Transverse colon (tissue), 4 donors: Measurements from ENCODE around the gene TPD52L1. TPM values are rescaled to one million over a fixed set of nuclear protein-coding genes. Genes with fewer than 3 reads are reported as not detected.

ENCODE experiments used
- DNase-seq: peaks from one replicate; pipeline ENCODE4 v3.0.0-alpha.2; 2019
- H3K27ac ChIP-seq, 4 donors: fragments of 200-600 bp; sonication (generic); 2 replicates each; pipeline ENCODE4 v1.5.1; 2016 to 2018; ENCODE audit warnings: inconsistent platforms in 4 of 4
- H3K27me3 ChIP-seq: fragments of 200-600 bp; sonication (generic); 2 replicates; pipeline ENCODE4 v1.5.1; 2017; ENCODE audit warnings: inconsistent platforms
- H3K36me3 ChIP-seq, 4 donors: fragments of 200-600 bp; sonication (generic); 2 replicates each; pipeline ENCODE4 v1.5.1; 2017 to 2019; ENCODE audit warnings: inconsistent platforms in 4 of 4
- H3K4me1 ChIP-seq, 4 donors: fragments of 200-600 bp; sonication (generic); 2 replicates each; pipeline ENCODE4 v1.5.1; 2017 to 2020; ENCODE audit warnings: inconsistent platforms in 4 of 4
- H3K4me3 ChIP-seq, 4 donors: fragments of 200-600 bp; sonication (generic); 1 replicate in 1 of 4; 2 replicates in 3 of 4; pipeline versions ENCODE4 v1.5.1 to v1.6.1; 2017 to 2019; ENCODE audit warnings: inconsistent platforms in 4 of 4
- H3K9me3 ChIP-seq, 2 donors: fragments of 200-600 bp; sonication (generic); 2 replicates each; pipeline ENCODE4 v1.5.1; 2017 to 2019; ENCODE audit warnings: inconsistent platforms in 2 of 2
- CTCF ChIP-seq, 5 experiments: fragments of 200-600 bp in 3 of 5; fragments of 450-650 bp in 2 of 5; sonication (generic) in 3 of 5; IDR thresholded peaks; 1 replicate in 2 of 5; 2 replicates in 3 of 5; pipeline ENCODE4 v1.5.1; 2016 to 2017; ENCODE audit warnings: antibody characterized with exemption in 5 of 5, inconsistent platforms in 3 of 5, mild to moderate bottlenecking in 2 of 5, moderate library complexity in 1 of 5
- EP300 ChIP-seq: sonication (generic); formaldehyde crosslinking; IDR thresholded peaks from one replicate; pipeline ENCODE4 v1.6.1; 2017; ENCODE audit warnings: antibody characterized with exemption, low read depth
- POLR2A ChIP-seq: fragments of 450-650 bp; IDR thresholded peaks from one replicate; pipeline ENCODE4 v1.6.1; 2016; ENCODE audit warnings: antibody characterized with exemption, mild to moderate bottlenecking, moderate library complexity
- POLR2AphosphoS5 ChIP-seq, 3 donors: sonication (generic); formaldehyde crosslinking; IDR thresholded peaks; one replicate each; pipeline ENCODE4 v1.6.1; 2016; ENCODE audit warnings: antibody characterized with exemption in 3 of 3
- WGBS, 2 donors: methylation state at CpG; one replicate each; pipeline ENCODE4 v1.1.5; 2018; ENCODE audit warnings: low coverage in 1 of 2; 5-methylcytosine and 5-hydroxymethylcytosine counted together
- in situ Hi-C, 4 donors: fragments of 200-750 bp; cut with MboI; loops; one replicate each; pipeline versions ENCODE4 v1.15.0 to v1.15.1; 2017; ENCODE audit warnings: low sequenced_read_pairs in 3 of 4, low pct_ligation_motif_present in 1 of 4, low pct_unique_long_range_greater_than_20kb in 1 of 4
- intact Hi-C: fragments of 100-400 bp; cut with DNase I; formaldehyde crosslinking; loops from one replicate; pipeline ENCODE4 v1.15.1; 2023; ENCODE audit warnings: low total_unique reads
- total RNA-seq, 4 donors: library from RNA; depleted of rRNA; stranded (reverse); fragments of >200 nt; gene quantifications; one replicate each; pipeline ENCODE4 v1.1.0, GENCODE V29; 2016

TPD52L1 gene
- total RNA-seq, 4 donors from 2014 or later: 2.6 to 96.5 (median 25.2) TPM

DNA sequence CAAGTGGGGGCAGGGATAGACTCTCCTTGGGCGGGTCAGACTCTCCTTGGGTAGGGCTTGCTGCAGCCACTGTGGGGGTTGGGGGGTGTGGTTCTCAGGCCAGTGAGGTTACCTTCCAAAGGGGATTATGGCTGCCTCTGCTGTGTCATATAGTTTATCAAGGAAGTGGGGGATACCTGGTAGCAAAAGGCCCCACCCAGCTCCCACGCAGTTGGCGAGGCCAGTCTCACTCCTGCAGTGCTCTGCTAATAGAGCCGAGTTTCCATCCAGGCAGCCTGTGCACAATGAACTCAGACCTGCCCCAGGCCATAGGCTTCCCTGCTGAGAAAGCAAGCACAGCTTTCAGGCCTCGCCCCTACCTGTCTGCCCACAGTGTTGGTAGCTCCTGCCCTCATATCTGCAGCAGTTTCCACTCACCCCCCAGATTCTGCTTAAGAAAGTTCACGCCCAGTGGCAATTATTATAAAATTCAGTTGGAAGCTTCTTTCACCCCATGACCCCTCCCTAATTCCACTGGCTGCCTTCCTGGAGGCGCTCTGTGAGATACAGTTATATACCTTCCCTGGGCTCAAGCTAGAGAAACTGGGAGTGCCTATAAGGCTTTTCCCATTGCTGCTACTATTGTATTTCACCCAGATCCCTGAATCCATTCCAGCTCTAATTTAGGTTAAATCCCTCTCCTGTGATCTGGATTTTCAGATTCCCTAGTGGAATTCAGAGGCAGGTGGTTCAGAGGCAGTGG, 92.1 kb downstream of the TPD52L1 start:
- in situ Hi-C loops: no loop called here
- no peaks in the 10 kb centered on the region for H3K27me3 ChIP-seq
- H3K9me3 ChIP-seq: peaks cover 3 to 5% of the 10 kb centered on the region in 2 donors
- intact Hi-C loops: no loop called here
- WGBS, 2 donors: 71 to 90% methylated on average over 2 to 7 of the region's 7 CpGs
- TF ChIP-seq EP300: no peak
- TF ChIP-seq POLR2AphosphoS5 (IDR thresholded peaks at IDR 0.05): no peak
- TF ChIP-seq POLR2A: no peak
- no peak for TF ChIP-seq CTCF (IDR thresholded peaks at IDR 0.05)
- peak overlapping the region in 2 of 4 donors; percentile 22 to 27 for H3K27ac ChIP-seq
- H3K36me3 ChIP-seq: no peaks in the 10 kb centered on the region
- no peak overlapping the region for H3K4me3 ChIP-seq
- DNase-seq: peak; percentile 45
- peaks cover 0 to 16% (median 4%) of the 10 kb centered on the region in 4 donors for H3K4me1 ChIP-seq

- Histone ChIP-seq H3K27me3 (no peaks in the 10 kb centered on the region), H3K36me3 (no peaks in the 10 kb centered on the region), H3K4me1 (peaks cover 0 to 16% (median 4%) of the 10 kb centered on the region in 4 donors), H3K27ac (no peak overlapping the region), H3K9me3 (no peaks in the 10 kb centered on the region), H3K4me3 (no peak overlapping the region)
- no peak for DNase-seq
- intact Hi-C loops: no loop called here
- in situ Hi-C loops: no loop called here
- TF ChIP-seq EP300 (no peak), POLR2AphosphoS5 (IDR thresholded peaks at IDR 0.05) (no peak), CTCF (IDR thresholded peaks at IDR 0.05) (no peak), POLR2A (no peak)
These were observed 93.0 kb downstream of the TPD52L1 start for GRCh38 chr6:125246566-125246965.

DNA sequence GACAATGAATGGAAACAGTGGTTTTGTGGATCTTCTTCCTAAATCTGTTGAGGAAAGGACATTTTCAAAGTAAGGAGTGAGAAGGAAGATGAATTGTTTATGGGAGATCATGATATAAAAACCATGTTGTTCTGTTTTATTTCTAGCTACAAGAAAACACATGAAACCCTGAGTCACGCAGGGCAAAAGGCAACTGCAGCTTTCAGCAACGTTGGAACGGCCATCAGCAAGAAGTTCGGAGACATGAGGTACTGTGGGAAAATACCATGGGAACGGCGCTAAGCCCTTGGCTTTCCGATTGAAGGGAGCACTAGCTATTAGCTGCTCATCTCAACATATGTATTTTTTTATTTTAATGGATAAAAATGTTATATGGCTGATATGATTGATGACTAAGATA, 94.6 kb downstream of the TPD52L1 start:
- H3K4me3 ChIP-seq: no peak overlapping the region
- H3K27me3 ChIP-seq: no peaks in the 10 kb centered on the region
- no peaks in the 10 kb centered on the region for H3K9me3 ChIP-seq
- in situ Hi-C loops: no loop called here
- no peaks in the 10 kb centered on the region for H3K36me3 ChIP-seq
- no peak for DNase-seq
- no peak overlapping the region for H3K27ac ChIP-seq
- H3K4me1 ChIP-seq: peaks cover 0 to 19% (median 4%) of the 10 kb centered on the region in 4 donors
- 83 to 85% methylated on average over 5 to 7 of the region's 7 CpGs for WGBS, 2 donors
- TF ChIP-seq CTCF (IDR thresholded peaks at IDR 0.05) (no peak), EP300 (no peak), POLR2AphosphoS5 (IDR thresholded peaks at IDR 0.05) (no peak), POLR2A (no peak)
- intact Hi-C loops: no loop called here

DNA sequence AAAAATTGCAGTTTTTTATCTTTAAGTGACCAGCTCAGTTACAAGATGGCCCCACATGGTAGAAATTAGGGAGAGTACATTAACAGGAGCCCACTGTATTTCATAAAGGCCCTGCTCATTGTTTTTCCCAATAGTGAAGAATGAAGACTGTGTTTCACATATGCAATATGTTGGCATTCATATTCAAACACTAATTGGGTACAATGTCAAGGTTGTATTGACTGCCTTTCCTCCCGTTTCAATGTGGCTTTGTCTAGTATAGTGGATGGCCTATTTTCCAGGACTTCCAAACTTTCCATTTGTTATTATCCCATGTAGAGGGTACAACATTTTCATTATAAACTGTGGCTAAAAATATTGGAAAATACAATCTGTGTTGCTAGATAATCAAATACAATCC, 96.9 kb downstream of the TPD52L1 start:
- intact Hi-C loops (no loop called here), in situ Hi-C loops (no loop called here)
- no peaks in the 10 kb centered on the region for H3K27me3 ChIP-seq
- H3K4me3 ChIP-seq: no peak overlapping the region
- H3K36me3 ChIP-seq: no peaks in the 10 kb centered on the region
- TF ChIP-seq CTCF (IDR thresholded peaks at IDR 0.05) (no peak), POLR2A (no peak), POLR2AphosphoS5 (IDR thresholded peaks at IDR 0.05) (no peak), EP300 (no peak)
- H3K27ac ChIP-seq: no peak overlapping the region
- DNase-seq: no peak
- H3K9me3 ChIP-seq: no peaks in the 10 kb centered on the region
- H3K4me1 ChIP-seq: peaks cover 0 to 17% (median 4%) of the 10 kb centered on the region in 4 donors
- 63 to 86% methylated on average over 1 of the region's 1 CpG for WGBS, 2 donors
